Astrocyte (in vitro differentiated cells and primary cell): ENCODE results near the gene DAG1. TPM values are rescaled to one million over a fixed set of nuclear protein-coding genes. Genes with fewer than 3 reads are reported as not detected.

ENCODE experiments used
- DNase-seq: peaks from one replicate; pipeline ENCODE4 v3.0.0-alpha.2; 2010; ENCODE audit warnings: low read depth
- FAIRE-seq: peaks from 2 replicates; lab custom pipeline; 2011; peaks lifted over from hg19 to GRCh38; lab: Jason Lieb, UNC
- H2AFZ ChIP-seq: 2 replicates; pipeline ENCODE4 v1.6.0; 2012; ENCODE audit warnings: low read depth, low read length, inconsistent platforms
- H3K27ac ChIP-seq: 2 replicates; pipeline ENCODE4 v1.5.1; 2011; ENCODE audit warnings: low read depth, low read length, inconsistent platforms
- H3K27me3 ChIP-seq: 2 replicates; pipeline ENCODE4 v1.6.0; 2011; ENCODE audit warnings: low read length, inconsistent platforms; ENCODE audit not compliant: insufficient read depth
- H3K36me3 ChIP-seq: 2 replicates; pipeline ENCODE4 v1.5.1; 2011; ENCODE audit warnings: low read length, inconsistent platforms; ENCODE audit not compliant: insufficient read depth
- H3K4me1 ChIP-seq: 2 replicates; pipeline ENCODE4 v1.5.1; 2011; ENCODE audit warnings: low read length, inconsistent platforms; ENCODE audit not compliant: insufficient read depth
- H3K4me2 ChIP-seq: 2 replicates; pipeline ENCODE4 v1.6.0; 2012; ENCODE audit warnings: low read length, inconsistent platforms
- H3K4me3 ChIP-seq: 2 replicates; pipeline ENCODE4 v1.5.1; 2011; ENCODE audit warnings: low read depth, mild to moderate bottlenecking, low read length, inconsistent platforms; ENCODE audit not compliant: insufficient read depth
- H3K79me2 ChIP-seq: 2 replicates; pipeline ENCODE4 v1.6.0; 2012; ENCODE audit warnings: mild to moderate bottlenecking, low read length, inconsistent platforms; ENCODE audit not compliant: insufficient read depth
- H3K9ac ChIP-seq: 2 replicates; pipeline ENCODE4 v1.6.0; 2012; ENCODE audit warnings: mild to moderate bottlenecking, low read length, inconsistent platforms
- H3K9me3 ChIP-seq: 2 replicates; pipeline ENCODE4 v1.5.1; 2012; ENCODE audit warnings: low read depth, mild to moderate bottlenecking, low read length, inconsistent platforms; ENCODE audit not compliant: insufficient read depth
- H4K20me1 ChIP-seq: 2 replicates; pipeline ENCODE4 v1.6.0; 2012; ENCODE audit warnings: low read length, inconsistent platforms; ENCODE audit not compliant: insufficient read depth
- H3K27ac Mint-ChIP-seq: one replicate; pipeline ENCODE4 v1.8.0; 2021; ENCODE audit warnings: mild to moderate bottlenecking, mixed read lengths; ENCODE audit not compliant: unreplicated experiment
- H3K27me3 Mint-ChIP-seq: one replicate; pipeline ENCODE4 v1.8.0; 2021; ENCODE audit warnings: low read depth, mixed read lengths; ENCODE audit not compliant: unreplicated experiment
- H3K36me3 Mint-ChIP-seq: one replicate; pipeline ENCODE4 v1.8.0; 2021; ENCODE audit warnings: low read depth, mixed read lengths; ENCODE audit not compliant: unreplicated experiment
- H3K4me1 Mint-ChIP-seq: one replicate; pipeline ENCODE4 v1.8.0; 2021; ENCODE audit warnings: low read depth, mixed read lengths; ENCODE audit not compliant: unreplicated experiment
- H3K4me3 Mint-ChIP-seq: one replicate; pipeline ENCODE4 v1.8.0; 2021; ENCODE audit warnings: mild to moderate bottlenecking, moderate library complexity, mixed read lengths; ENCODE audit not compliant: unreplicated experiment
- H3K9me3 Mint-ChIP-seq: one replicate; pipeline ENCODE4 v1.8.0; 2021; ENCODE audit warnings: mild to moderate bottlenecking, mixed read lengths; ENCODE audit not compliant: unreplicated experiment
- CTCF ChIP-seq: IDR thresholded peaks from 2 replicates; pipeline ENCODE4 v1.5.1; 2011; ENCODE audit warnings: low read depth, mild to moderate bottlenecking, inconsistent platforms, low read length, moderate library complexity; ENCODE audit not compliant: insufficient read depth
- EZH2 ChIP-seq: IDR thresholded peaks from 2 replicates; pipeline ENCODE4 v1.6.1; 2012; ENCODE audit warnings: mild to moderate bottlenecking, low read length, inconsistent platforms; ENCODE audit not compliant: insufficient read depth
- total RNA-seq: library from RNA; stranded (reverse); gene quantifications from 2 replicates; pipeline ENCODE4 v1.2.1, GENCODE V29; 2021

Gene DAG1
- total RNA-seq, 1 donor from 2014 or later = 84.3 TPM

- Histone ChIP-seq H3K4me2 (no peak overlapping the region), H4K20me1 (peaks cover 6% of the 10 kb centered on the region), H3K9ac (no peak overlapping the region), H3K79me2 (no peaks in the 10 kb centered on the region), H3K36me3 (peaks cover 2% of the 10 kb centered on the region), H3K27me3 (no peaks in the 10 kb centered on the region), H2AFZ (no peak overlapping the region), H3K4me3 (no peak overlapping the region), H3K4me1 (no peaks in the 10 kb centered on the region), H3K27ac (no peak overlapping the region), H3K9me3 (no peaks in the 10 kb centered on the region)
- DNase-seq (no peak), FAIRE-seq (no peak)
- Mint-ChIP-seq H3K9me3 (no peaks in the 10 kb centered on the region), H3K4me1 (peaks cover 6% of the 10 kb centered on the region), H3K4me3 (no peak overlapping the region), H3K27me3 (no peaks in the 10 kb centered on the region), H3K27ac (no peak overlapping the region), H3K36me3 (peaks cover 19% of the 10 kb centered on the region)
- TF ChIP-seq EZH2 (no peak), CTCF (no peak)
Measured at GRCh38 chr3:49533031-49533430, 63.0 kb downstream of the DAG1 start.

GRCh38 chr3:49533786-49534519 is 63.9 kb downstream of the DAG1 start:
- Mint-ChIP-seq H3K4me1 (peaks cover 6% of the 10 kb centered on the region), H3K27ac (no peak overlapping the region), H3K9me3 (no peaks in the 10 kb centered on the region), H3K4me3 (no peak overlapping the region), H3K36me3 (peaks cover 19% of the 10 kb centered on the region), H3K27me3 (no peaks in the 10 kb centered on the region)
- Histone ChIP-seq H2AFZ (no peak overlapping the region), H3K9me3 (no peaks in the 10 kb centered on the region), H4K20me1 (peaks cover 6% of the 10 kb centered on the region), H3K27ac (no peak overlapping the region), H3K4me3 (no peak overlapping the region), H3K36me3 (peaks cover 2% of the 10 kb centered on the region), H3K9ac (no peak overlapping the region), H3K4me1 (no peaks in the 10 kb centered on the region), H3K79me2 (no peaks in the 10 kb centered on the region), H3K4me2 (no peak overlapping the region), H3K27me3 (no peaks in the 10 kb centered on the region)
- TF ChIP-seq CTCF = no peak
- no peak for TF ChIP-seq EZH2
- no peak for DNase-seq
- FAIRE-seq = no peak
